Effector memory CD4-positive, alpha-beta T cell (primary cell): Measurements from ENCODE around the gene NKRF.
A peak's percentile ranks its signal among the peaks of the same experiment; 100 is the strongest.
"Not testable (repeated sequence)": the region's sequence is repeated elsewhere in the genome, so short reads cannot be mapped to it uniquely, and the experiment has no call there.

ENCODE experiments used
- DNase-seq, 3 donors: peaks; one replicate each; pipeline ENCODE4 v3.0.0-alpha.2; 2020
- H3K27ac ChIP-seq: 2 replicates; pipeline ENCODE4 v1.7.0; 2013; ENCODE audit warnings: mild to moderate bottlenecking, low read length, moderate library complexity; ENCODE audit not compliant: insufficient read depth, poor library complexity, severe bottlenecking
- H3K27me3 ChIP-seq: replicated peaks from 2 replicates; pipeline ENCODE4 v1.7.0; 2013; ENCODE audit warnings: mild to moderate bottlenecking, low read length; ENCODE audit not compliant: insufficient read depth, control insufficient read depth, poor library complexity, severe bottlenecking
- H3K36me3 ChIP-seq: 2 replicates; pipeline ENCODE4 v1.7.0; 2013; ENCODE audit warnings: mild to moderate bottlenecking, low read length, moderate library complexity; ENCODE audit not compliant: control insufficient read depth, insufficient read depth
- H3K4me1 ChIP-seq: 2 replicates; pipeline ENCODE4 v1.7.0; 2013; ENCODE audit warnings: low read length, mild to moderate bottlenecking; ENCODE audit not compliant: control insufficient read depth, insufficient read depth, poor library complexity, severe bottlenecking
- H3K4me3 ChIP-seq: 2 replicates; pipeline ENCODE4 v1.7.0; 2013; ENCODE audit warnings: low read length, low read depth, mild to moderate bottlenecking; ENCODE audit not compliant: insufficient read depth, poor library complexity, severe bottlenecking
- H3K9me3 ChIP-seq: 2 replicates; pipeline ENCODE4 v1.7.0; 2013; ENCODE audit warnings: mild to moderate bottlenecking, low read length, moderate library complexity; ENCODE audit not compliant: control insufficient read depth

The NKRF gene

DNA sequence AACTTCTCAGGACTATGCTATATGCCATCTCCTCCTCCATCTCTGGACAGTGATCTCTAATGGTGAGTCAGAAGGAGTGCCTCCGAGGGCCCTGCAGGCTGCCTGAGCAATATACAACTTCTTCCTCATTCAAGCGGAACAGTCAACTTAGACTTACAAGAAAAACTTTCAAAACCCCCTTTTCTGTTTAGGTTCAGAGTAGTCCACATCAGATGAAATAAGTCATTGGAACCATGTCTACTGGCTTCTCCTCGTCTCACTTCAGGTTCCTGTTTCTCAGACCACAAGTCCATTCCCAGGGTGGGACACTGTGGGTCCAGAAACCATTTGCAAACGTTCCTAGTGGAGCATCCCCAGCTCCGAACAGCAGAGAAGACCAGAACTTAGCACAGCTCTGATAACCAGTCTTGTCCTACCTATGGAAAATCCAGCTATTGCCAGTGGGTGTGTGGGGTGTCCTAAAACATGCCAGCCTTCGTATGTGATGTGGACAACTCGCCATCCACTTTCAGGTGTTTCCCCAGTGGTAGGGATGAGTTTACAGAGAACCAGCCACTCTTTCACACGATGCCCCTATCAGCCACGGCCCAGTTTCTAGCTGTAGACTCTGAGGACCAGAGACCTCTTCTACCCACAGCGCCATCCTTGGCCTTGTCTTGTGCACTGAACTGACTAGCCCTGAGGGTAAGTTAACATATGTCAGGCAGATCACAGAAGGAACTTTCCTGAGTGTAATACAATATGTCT is 32.7 kb upstream of the NKRF start:
- H3K36me3 ChIP-seq, result peaks cover 74% of the 10 kb centered on the region

DNA sequence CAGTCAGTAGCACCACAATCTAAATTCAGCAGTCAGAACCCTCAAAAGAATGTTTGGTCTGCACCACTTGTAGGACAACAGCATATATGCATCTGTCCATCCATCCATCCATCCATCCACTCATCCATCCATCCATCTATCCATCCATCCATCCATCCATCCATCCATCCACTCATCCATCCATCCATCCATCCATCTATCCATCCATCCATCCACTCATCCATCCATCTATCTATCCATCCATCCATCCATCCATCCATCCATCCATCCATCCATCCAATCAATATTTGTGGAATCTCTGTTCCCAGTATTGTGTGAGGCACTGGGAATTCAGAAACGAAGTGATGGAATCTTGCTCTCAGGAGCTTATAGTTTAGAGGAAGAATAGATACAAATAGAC is 31.2 kb upstream of the NKRF start:
- not testable (repeated sequence) for H3K4me3 ChIP-seq, DNase-seq, H3K9me3 ChIP-seq, H3K27me3 ChIP-seq, H3K4me1 ChIP-seq, H3K27ac ChIP-seq
- H3K36me3 ChIP-seq, result peaks cover 77% of the 10 kb centered on the region

More for the DNA sequence above, 32.7 kb upstream of the NKRF start:
- Histone ChIP-seq H3K27ac (no peak overlapping the region), H3K4me1 (peaks cover 2% of the 10 kb centered on the region), H3K27me3 (no peaks in the 10 kb centered on the region), H3K9me3 (no peaks in the 10 kb centered on the region), H3K4me3 (no peak overlapping the region)
- no peak for DNase-seq

DNA sequence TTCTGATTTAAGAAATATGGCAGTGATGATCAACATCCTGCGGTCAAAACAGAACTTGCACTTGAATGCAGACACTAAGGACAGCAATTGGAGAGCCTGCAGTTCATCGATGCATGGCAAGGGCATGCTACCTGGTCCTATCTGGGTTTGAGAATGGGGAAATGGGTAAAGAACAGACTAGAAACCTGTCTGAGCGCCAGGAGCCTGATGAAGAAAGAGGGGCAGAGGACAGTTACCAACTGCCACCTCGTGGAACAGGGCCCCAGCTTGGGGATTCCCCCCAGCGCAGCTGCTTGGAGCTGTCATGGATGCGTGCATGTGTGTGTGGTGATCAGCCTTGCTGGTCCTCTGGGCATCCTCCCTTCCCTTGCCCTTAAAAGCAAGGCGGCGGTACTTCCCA is 30.2 kb upstream of the NKRF start:
- no peaks in the 10 kb centered on the region for H3K27me3 ChIP-seq
- H3K36me3 ChIP-seq, result peaks cover 68% of the 10 kb centered on the region
- peaks cover 2% of the 10 kb centered on the region for H3K4me1 ChIP-seq
- DNase-seq, result no peak
- H3K4me3 ChIP-seq, result no peak overlapping the region
- H3K27ac ChIP-seq, result no peak overlapping the region
- H3K9me3 ChIP-seq, result no peaks in the 10 kb centered on the region

DNA sequence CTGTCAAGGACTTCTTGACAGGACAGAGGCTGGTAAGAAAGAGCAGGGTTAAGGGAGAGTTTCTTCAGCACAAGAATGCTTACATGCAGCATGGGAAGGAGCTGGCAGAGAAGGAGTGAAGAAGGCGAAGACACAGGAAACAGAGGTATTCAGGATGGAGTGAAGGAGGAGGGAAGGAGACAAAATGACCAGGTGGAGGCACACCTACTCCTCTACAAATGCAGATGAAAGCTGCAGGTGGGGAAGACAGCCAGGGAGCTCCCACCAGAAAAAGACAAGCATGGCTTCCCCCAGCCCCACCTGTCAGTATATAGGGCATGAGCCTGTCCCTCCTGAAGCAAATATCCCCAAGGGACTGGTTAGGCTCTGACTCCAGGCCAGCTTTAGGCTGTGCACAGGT is 29.6 kb upstream of the NKRF start:
- Histone ChIP-seq H3K4me3 (no peak overlapping the region), H3K27ac (no peak overlapping the region), H3K36me3 (peaks cover 62% of the 10 kb centered on the region), H3K9me3 (no peaks in the 10 kb centered on the region), H3K27me3 (no peaks in the 10 kb centered on the region), H3K4me1 (peaks cover 2% of the 10 kb centered on the region)
- no peak for DNase-seq

DNA sequence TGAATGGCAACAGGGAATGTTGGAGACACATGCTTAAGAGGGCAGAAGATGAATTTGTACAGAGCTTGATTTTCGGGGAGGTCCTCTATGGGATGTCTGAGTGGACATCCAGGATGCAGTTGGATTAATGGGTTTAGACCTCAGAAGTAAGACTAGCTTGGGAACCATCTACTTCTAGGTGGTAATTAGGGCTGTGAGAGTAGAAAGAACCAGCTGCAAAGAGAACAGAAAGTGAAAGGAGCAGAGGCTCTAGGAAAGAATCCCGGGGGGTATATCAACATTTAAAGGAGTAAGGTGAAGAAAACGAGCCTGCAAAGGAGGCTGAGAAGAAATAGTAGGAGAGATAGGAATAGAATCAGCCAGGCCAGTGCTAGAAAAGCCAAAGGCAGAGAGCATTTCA is 29.0 kb upstream of the NKRF start:
- Histone ChIP-seq H3K36me3 (peaks cover 60% of the 10 kb centered on the region), H3K4me3 (no peak overlapping the region), H3K27me3 (no peaks in the 10 kb centered on the region), H3K4me1 (peaks cover 2% of the 10 kb centered on the region), H3K27ac (no peak overlapping the region), H3K9me3 (no peaks in the 10 kb centered on the region)
- no peak for DNase-seq

DNA sequence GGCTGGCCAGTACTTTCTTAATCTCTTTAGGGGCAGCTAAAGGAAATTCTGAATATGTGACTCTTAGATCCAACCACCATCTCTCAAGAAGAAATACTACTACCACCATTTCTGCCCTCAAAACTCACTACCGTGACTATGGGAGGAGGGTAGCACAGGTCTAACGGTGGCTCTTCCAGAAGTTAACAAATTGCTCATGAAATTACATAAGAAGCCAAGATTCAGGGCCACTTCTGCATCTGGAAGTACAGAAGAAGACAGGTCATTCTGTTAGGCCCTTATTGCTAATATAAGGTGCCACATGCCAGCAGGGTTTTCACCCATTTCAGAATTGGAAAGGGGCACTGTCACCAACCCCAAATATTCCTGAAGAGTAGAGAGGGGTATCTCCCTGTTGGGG is 19.6 kb upstream of the NKRF start:
- no peak for DNase-seq
- H3K36me3 ChIP-seq, result peaks cover 56% of the 10 kb centered on the region
- no peaks in the 10 kb centered on the region for H3K27me3 ChIP-seq
- no peaks in the 10 kb centered on the region for H3K4me1 ChIP-seq
- H3K27ac ChIP-seq, result no peak overlapping the region
- no peak overlapping the region for H3K4me3 ChIP-seq
- H3K9me3 ChIP-seq, result no peaks in the 10 kb centered on the region

DNA sequence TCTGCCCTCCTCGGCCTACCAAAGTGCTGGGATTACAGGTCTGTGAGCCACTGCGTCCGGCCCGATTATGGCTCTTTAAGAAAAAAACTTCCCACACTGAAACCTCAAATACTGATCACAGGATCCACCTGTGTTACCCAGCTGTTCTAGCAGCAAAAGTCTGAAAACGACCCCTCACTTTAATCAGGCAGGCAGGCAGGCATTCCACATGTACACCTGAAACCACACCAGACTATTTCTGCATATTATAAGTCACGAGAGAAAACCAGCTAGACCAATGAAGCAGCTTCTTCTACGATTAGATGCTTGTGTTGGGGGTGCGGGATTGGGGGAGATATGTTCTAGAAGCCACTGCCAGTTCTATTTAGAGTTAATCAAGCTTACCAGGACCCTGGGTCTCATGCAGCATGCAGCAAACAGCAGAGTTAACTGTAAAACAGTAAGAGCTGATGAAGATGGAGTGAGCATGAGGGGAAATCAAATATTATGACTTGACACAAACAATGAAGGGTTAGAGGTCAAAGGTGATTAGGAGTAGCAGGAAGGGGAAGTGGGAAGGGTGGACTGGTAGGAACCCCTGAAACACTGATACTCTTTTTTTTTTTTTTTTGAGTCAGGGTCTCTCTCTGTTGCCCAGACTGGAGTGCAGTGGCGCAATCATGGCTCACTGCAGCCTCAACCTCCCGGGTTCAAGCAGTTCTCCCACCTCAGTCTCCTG is 18.9 kb upstream of the NKRF start:
- Histone ChIP-seq H3K36me3 (peaks cover 52% of the 10 kb centered on the region), H3K27me3 (no peaks in the 10 kb centered on the region), H3K9me3 (no peaks in the 10 kb centered on the region), H3K4me1 (no peaks in the 10 kb centered on the region), H3K4me3 (no peak overlapping the region), H3K27ac (no peak overlapping the region)
- no peak for DNase-seq

DNA sequence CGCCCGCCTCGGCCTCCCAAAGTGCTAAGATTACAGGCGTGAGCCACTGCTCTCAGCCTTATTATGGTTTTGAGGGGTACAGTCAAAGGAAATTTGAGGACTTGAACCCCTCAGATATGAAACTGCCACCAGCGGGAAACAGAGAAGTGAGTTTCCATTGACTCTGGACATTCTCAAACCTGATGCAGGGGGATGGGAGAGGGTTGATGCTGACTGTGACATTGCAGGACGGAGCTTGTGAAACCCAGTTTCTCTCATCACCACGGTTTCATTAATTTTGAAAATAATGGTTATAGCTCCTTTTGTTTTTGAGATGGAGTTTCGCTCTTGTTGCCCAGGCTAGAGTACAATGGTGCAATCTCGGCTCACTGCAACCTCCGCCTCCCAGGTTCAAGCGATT is 18.2 kb upstream of the NKRF start:
- H3K27me3 ChIP-seq, result no peaks in the 10 kb centered on the region
- H3K4me3 ChIP-seq, result no peak overlapping the region
- no peaks in the 10 kb centered on the region for H3K4me1 ChIP-seq
- H3K9me3 ChIP-seq, result no peaks in the 10 kb centered on the region
- DNase-seq, result no peak
- no peak overlapping the region for H3K27ac ChIP-seq
- peaks cover 48% of the 10 kb centered on the region for H3K36me3 ChIP-seq

DNA sequence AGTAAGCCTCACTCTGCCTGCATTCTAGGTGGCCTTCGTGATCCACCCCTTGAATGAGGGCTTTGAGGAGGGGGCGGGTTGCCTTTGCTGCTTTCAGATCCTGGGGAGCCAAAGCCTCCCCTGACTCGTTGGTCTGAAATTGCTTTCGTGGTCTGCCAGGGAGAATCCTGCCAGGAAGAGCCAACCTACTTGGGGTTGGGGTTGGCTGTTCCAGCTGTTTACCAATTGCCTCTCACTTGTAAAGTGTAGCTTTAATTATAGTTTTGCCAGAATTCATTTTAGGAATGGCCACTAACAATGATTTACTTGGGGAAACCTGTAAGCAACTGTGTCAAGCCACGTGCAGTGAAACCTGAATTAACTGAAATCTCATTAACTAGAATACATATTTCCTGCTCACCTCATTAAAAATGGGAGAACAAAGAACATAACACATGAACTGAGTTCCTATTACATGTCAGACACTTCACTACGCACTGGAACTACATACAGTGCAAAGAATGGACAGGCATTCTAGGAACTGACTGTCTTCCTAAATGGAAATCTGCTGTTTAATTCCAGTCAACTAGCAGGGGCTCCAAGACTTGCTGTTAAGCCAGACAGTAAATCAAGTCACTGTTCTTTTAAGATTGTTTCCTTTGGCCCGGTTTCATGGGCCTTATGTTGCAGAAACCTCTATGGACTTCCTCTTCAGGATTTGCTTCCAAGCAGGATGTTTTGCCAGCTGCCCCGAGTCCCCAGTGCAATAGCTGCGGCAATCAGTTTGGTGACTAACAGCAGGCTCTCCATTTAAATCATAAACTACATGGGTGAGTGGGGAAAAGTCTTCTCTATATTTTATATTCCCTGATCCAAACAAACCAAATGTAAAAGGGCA is 16.4 kb upstream of the NKRF start:
- no peaks in the 10 kb centered on the region for H3K4me1 ChIP-seq
- no peaks in the 10 kb centered on the region for H3K9me3 ChIP-seq
- DNase-seq, result no peak
- no peaks in the 10 kb centered on the region for H3K27me3 ChIP-seq
- no peak overlapping the region for H3K27ac ChIP-seq
- H3K36me3 ChIP-seq, result peaks cover 40% of the 10 kb centered on the region
- H3K4me3 ChIP-seq, result no peak overlapping the region

DNA sequence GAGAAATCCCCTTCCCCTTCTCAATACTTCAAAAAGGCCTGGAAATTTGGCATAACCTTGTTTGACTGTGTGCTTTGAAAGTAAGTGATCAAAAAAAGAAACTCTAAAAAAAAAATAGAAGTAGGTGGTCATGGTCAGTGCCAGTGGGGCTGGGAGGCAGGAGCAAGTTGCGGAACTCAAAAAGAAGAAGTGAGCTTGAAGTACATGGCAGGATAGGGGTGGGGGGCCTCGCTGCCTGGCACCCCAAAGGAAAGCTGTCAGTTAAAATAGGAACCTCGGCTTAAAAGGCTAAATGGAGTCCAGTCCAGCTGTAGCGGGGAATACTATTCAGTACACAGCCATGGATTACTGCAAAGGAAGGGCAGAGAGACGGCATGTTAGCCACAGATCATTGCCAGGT is 12.2 kb upstream of the NKRF start:
- no peak for DNase-seq
- H3K4me1 ChIP-seq, result no peaks in the 10 kb centered on the region

More for the DNA sequence above, 12.2 kb upstream of the NKRF start:
- peak overlapping the region; percentile 0 for H3K27ac ChIP-seq
- no peaks in the 10 kb centered on the region for H3K27me3 ChIP-seq
- peaks cover 10% of the 10 kb centered on the region for H3K36me3 ChIP-seq
- H3K4me3 ChIP-seq, result no peak overlapping the region
- no peaks in the 10 kb centered on the region for H3K9me3 ChIP-seq
